GM21717 (cell line): Measurements from ENCODE around the gene DMXL1.

ENCODE experiments used
- ATAC-seq: cut with Tn5 transposase; IDR thresholded peaks from one replicate; pipeline ENCODE4 v1.9.1; 2021; ENCODE audit warnings: mild to moderate bottlenecking, moderate library complexity; ENCODE audit not compliant: unreplicated experiment

The DMXL1 gene

GRCh38 chr5:119286511-119287488 is 215.9 kb downstream of the DMXL1 start:
- no peak for ATAC-seq

- peak; percentile 42 for ATAC-seq
These were observed 216.7 kb downstream of the DMXL1 start for GRCh38 chr5:119287547-119288111.

- ATAC-seq = no peak
These were observed 217.6 kb downstream of the DMXL1 start for GRCh38 chr5:119288379-119289033.

DNA sequence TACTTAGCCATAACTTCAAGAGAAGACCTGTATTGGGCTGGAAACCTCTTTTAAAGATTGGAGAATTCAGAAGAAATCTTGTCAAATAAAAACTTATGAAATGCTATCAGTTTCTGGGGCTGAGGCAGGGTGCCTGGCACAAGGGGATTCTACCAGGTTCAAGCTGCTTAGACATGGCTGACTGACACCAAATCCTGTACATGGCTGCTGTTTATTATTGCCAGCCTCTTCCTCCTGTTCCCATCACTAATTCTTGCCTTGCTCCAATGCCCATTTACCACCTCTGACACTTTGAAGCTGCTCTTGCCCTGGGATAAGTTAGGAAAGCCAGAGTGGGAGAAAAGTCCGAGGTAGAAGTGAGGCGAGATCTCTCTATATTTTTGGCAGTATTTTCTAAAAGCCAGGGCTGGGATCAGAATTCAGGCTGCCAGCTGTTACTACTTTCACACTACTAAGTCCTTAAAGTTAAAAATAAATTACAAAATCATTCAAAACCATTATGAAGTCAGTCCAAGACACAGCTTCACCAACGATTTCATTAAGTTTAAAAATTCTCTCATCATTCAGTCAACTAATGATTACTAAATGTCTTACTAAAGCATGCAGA is 218.7 kb downstream of the DMXL1 start:
- ATAC-seq = no peak

DNA sequence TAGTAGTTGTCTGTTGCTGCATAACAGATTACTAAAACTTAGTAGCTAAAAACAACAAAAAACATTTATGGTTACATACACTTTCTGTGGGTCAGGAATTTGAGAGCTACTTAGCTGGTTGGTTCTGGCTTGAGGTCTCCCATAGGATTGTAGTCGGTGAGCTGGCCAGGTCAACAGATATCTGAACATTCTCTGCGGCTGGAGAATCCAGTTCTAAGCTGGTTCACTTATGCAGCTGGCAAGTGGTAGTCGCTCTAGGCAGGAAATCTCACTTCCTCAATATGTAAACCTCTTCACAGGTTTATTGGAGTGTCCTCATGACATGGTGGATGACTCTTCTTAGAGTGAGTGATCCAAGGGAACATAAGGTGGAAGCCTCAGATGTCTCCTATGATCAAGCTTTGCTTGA is 219.3 kb downstream of the DMXL1 start:
- ATAC-seq = peak; percentile 85

GRCh38 chr5:119290607-119291006 is 219.7 kb downstream of the DMXL1 start:
- ATAC-seq = no peak

DNA sequence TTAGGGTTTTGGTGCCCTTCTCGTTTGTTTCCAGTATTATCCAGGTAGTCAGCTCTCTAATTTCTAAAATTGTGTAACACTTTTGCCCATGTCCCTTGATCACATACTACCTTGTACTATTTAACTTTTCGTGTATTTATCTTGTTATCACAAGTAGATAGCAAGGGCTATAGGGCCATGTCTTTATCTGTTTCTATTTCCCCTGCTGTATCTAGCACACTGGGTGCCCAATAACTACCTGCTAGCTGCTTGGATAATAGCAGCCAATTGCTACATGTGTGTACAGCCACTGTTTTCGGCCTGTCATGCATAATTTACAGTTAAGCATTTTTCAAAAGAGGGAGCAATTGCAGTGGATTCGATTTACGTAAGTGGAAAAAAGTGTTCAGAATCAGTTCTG is 220.2 kb downstream of the DMXL1 start:
- ATAC-seq = no peak

DNA sequence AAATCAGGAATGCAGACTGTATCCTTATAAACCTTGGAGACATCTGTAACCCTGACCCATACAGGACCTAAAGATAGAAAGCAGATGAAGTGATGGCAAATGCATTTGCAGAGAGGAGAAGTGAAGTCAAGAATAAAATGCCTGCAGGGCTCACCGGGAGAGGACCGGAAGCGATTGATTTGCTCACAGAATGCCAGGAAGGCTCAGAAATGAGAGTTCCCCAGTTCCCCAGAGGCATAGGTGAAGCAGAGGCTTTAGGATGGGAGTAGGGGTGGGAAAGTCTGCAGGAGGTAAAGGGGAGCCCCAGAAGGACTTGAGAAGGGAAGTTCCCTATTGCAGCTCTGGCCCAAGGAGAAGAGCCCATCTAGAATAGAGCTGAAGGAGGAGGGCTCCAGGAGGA is 221.0 kb downstream of the DMXL1 start:
- ATAC-seq = no peak

DNA sequence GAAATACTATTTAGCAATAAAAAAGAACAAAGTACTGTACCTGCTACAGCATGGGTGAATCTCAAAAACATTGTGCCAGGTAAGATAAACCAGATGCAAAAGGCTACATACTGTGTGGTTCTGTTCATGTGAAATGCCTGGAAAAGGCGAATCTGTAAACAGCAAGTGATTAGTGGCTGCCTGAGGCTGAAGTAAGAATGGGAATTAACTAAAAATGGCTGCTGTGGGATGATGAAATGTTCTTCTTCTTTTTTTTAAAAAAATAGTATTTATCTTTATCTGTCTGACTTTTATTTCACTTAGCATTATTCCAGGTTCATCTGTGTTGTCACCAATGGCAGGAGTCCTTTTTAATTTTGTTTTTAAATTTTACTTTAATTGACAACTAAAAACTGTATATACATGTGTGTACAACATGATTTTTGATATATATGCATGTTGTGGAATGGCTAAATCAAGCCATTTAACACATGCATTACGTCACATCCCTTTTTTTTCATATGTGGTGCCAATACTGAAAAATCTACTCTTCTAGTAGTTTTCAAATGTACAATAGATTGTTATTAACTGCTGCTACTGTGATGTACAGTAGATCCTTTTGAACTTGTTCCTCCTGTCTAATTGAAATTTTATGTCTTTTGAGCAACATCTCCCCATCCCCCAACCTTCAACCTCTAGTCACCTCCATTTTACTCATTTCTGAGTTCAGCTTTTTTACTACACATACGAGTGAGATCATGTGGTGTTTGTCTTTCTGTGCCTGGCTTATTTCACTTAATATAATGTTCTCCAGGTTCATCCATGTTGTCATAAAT is 222.0 kb downstream of the DMXL1 start:
- ATAC-seq = no peak

GRCh38 chr5:119293516-119293829 is 222.6 kb downstream of the DMXL1 start:
- ATAC-seq = no peak
